GM19324 (cell line): ENCODE data around the gene OLFML1.
"Not testable (repeated sequence)": the region's sequence is repeated elsewhere in the genome, so short reads cannot be mapped to it uniquely, and the experiment has no call there.

Experiments used
- ATAC-seq: cut with Tn5 transposase; IDR thresholded peaks from one replicate; pipeline ENCODE4 v1.9.1; 2021; ENCODE audit warnings: mild to moderate bottlenecking, moderate library complexity; ENCODE audit not compliant: unreplicated experiment, low FRiP score

OLFML1 gene

DNA sequence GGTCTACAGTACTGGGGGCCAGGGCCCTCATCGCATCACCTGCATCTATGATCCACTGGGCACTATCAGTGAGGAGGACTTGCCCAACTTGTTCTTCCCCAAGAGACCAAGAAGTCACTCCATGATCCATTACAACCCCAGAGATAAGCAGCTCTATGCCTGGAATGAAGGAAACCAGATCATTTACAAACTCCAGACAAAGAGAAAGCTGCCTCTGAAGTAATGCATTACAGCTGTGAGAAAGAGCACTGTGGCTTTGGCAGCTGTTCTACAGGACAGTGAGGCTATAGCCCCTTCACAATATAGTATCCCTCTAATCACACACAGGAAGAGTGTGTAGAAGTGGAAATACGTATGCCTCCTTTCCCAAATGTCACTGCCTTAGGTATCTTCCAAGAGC, 24.7 kb downstream of the OLFML1 start:
- ATAC-seq = no peak

DNA sequence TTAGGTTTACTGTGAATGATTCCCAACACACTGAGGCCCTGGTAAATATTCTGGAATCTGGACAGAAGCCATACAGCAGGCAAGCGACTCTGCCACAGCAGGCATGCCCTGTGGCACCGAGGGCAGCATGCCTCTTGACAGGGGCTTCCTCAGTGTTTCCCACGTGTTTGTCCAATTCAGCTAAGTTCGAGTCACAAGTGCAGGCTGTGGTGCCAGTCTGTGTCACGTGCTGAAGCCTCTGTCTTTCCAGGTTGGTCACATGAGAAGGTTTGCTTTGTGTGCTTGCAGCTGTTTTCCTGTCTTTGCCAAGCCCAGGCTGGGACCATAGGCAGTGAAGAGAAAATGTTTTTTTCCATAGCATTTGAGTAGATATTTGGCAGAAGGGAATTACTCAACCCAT, 26.1 kb downstream of the OLFML1 start:
- no peak for ATAC-seq

DNA sequence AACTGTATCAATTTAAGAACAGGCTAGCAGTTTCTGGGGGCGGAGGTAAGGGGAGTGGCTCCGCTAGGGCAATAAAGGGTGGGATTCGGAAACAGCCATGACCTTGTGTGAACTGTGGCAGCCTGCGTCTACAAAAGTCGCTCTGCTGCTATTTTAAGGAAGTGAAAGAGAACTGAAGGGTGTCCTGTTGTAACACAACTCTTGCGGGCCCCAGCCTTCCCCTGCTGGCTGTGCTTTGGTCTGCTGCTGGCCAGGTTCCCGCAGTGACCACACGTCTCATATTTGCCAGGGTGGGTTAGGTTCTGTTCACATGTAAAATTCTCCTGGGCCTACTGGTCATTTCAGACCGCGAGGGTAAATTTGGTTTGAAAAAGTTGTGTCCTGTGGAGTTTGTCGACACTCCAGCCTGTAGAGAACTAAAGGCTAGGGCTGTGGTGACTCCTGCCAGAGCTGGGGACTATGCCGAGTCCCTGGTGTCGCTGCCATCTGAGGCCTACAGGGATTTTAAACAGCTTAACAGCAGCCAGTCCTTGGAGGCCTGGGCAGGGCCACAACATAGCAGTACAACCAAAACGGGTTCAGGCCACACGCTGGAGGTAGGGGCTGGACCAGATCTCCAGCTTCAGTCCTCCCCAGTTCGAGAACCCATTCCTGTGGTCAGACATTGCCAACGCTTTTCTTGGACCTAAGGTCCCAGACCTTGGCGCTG, 27.4 kb downstream of the OLFML1 start:
- ATAC-seq = peak; percentile 59

DNA sequence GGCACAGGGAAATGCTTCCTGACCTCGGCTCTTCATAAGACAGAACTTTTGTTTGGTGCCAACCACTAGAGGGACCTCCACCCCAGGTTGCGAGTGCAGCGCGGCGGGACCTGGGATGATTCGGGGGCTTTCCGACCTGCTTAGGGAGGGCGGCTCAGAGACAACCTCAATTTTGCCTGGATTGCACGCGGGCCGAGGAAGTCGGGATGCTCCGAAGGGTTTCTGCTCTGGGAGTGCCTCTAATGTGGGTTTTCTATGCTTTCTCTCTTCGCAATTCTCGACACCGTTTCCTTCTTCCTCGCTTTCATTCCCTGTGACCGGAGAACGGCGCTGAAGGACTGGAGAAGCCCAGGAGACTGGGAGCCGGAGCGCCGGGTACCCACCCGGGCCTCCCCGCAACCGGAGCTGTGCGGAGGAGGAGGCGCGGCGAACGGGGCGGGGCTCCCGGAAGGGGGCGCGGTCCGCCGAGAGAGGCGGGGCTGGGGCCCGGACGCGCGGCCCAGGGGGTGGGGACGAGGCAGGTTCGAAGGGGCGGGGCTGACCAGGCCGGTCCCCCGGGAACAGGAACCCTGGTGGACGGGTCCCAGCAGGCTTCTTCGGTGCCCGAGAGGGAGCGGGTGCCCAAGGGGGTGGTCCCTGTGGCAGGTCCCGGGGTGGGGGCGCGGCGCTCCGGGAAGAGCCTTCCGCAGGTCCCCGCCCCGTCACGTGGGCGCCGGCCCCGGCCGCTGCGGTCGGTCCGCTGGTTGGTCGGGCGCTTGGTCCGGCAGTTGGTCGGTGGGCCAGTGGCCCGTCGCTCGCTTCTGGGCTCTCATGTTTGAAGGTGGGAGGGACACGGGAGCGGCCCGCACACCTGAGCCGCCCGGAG, 28.2 kb downstream of the OLFML1 start, which contains the start of gene PPFIBP2:
PPFIBP2 (plus strand) TSS at position 766 of the 865 bp plus-strand sequence. CDS start 35,477 bp downstream, outside the sequence.
- peak; percentile 86 for ATAC-seq

DNA sequence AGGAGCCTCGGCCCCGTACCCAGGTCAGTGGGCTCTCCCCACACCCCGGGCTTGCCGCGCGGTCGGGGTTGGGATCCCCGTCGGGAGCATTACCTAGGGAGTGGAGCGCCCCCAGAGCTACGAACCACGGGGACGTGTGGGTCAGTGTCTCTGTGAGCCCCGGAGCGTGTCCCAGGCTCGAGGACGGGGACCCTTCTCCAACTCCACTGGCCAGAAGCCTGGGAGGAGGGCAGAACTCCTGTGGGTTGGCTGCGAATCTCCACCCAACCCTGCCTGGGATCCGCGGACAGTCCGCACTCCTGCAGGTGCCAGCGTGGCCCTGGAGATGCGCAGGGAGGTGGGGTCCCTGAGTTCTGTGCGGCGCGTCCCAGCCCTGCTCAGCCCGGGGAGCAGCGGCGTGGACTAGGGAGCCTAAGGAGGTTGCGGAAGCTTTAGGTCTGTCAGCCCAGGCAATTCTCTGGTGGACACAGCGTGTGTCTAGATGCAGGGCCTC, 28.8 kb downstream of the OLFML1 start:
- ATAC-seq = peak; percentile 12

DNA sequence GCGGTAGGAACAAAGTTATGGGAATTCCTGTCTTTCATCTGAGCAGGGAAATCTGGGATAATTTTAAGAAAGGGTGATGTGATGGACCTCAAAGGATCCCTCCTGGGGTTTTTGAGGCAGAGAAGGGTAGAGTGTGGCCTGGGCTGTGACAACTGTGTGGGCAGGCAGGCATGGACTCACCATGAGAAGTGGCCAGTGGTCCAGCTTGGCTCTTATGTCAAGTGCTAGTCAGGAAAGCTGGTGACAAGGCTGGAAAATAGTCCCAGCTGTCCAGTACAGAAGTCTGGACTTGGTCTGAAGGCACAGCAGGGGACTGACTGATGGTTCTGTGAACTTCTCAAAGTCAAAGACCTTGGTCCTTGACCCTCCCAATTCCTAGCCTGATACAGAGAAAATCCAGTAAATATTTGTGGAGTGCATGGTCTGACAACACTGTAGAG, 30.2 kb downstream of the OLFML1 start:
- no peak for ATAC-seq

DNA sequence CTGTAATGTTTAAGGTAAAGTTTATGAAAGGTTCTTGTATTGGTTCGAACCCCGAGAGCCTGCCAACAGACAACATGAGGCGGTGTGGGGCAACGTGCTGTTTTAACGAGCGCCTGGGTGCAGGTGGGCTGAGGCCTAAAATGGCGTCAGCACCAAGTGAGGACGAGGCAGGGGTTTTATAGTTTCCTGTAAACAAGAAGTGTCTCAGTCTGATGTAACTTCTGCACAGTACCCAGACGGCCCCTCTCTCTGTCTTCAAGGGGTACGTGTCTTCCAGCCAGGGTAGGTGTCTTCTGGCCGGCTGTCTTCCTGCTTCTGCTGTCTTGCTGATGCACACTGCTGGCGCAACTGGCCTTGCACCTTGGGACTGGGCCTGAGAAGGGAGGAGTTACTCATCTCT, 31.2 kb downstream of the OLFML1 start:
- ATAC-seq = no peak

DNA sequence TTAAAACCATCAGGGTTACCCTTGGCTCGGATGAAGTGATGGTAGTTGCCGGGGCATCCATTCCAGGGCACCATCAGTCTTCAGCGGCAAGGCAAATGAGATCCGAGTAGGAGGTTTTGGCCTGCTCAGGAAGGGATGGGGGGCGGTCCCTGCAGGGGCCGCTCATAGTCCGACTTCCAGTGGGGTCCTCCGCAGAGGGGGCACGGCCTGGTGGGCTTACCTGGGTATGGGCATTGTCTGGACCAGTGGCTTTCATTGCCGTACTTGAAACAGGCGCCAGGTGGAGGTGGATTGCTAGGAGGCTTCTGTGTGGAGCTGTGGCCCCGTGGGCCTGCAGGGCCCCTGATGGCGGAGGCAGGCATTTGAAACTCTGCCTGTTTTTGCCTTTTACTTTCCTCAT, 32.4 kb downstream of the OLFML1 start:
- not testable (repeated sequence) for ATAC-seq

DNA sequence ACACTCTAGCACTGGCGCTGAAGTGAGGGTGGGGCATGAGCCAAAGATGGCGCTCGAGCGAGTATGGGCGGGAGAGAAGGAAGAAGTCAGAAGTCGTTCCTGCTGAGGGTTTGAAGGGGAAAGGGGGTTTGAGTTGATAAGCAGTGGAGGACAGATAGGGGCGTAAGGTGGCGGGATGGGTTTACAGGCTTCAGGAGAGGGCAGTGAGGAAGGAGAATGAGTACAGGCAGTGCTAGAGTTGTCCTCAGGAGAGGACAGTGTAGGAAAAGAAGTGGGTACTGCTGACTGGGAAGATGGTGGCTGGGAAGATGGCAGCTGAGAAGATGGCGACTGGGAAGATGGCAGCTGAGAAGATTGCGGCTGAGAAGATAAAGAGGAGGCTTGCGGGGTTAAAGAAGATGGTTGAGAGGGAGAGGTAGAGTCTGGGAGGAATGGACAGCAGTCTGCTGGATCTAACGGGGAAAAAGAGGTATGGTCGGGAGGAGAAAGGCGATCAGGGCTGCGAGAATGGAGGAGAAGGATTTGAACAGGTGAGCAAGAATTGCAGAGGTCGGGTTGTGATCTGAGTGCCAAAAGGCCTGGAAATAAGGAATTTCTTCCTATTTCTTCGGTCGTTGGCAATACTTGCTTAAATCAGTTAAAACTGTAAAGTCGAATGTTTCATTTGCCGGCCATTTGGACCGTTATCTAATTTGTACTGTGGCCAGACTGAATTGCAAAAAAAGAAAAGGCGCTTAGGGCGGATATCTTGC, 33.7 kb downstream of the OLFML1 start:
- ATAC-seq = no peak

DNA sequence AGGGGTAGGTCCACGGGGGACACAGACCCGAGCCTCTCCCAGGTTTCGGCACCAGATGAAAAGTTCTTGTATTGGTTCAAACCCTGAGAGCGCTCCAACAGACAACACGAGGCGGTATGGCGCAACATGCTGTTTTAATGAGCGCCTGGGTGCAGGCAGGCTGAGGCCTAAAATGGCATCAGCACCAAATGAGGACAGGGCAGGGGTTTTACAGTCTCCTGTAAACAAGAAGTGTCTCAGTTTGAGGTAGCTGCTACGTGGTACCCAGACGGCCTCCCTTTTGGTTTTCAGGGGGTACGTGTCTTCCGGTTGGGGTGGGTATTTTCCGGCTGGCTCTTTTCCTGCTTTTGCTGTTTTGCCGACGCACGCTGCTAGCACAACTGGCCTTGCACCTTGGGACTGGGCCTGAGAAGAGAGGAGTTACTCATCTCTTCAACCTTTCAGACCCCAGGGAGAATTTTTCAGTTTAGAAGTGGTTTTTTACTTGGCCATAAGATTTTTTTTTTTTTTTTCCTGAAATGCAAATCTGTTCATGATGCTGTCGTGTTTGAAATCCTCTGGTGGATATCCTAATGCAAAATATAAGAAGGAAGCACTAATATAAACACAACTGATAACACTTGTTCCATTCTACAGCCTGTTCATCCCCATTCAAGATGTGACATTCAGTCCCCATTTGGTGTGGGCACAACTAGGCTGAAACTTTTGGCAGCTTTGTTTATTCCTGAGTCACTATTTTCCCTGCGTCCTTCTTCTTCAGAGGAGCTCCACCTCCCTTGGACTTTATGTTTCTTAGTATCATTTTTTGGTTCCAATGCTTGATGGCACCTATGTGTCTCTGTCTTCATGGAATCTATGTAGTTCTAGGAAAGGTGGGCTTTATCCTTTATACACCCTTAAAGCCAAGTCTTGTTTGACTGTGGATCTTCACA, 35.0 kb downstream of the OLFML1 start:
- peak; percentile 36 for ATAC-seq

DNA sequence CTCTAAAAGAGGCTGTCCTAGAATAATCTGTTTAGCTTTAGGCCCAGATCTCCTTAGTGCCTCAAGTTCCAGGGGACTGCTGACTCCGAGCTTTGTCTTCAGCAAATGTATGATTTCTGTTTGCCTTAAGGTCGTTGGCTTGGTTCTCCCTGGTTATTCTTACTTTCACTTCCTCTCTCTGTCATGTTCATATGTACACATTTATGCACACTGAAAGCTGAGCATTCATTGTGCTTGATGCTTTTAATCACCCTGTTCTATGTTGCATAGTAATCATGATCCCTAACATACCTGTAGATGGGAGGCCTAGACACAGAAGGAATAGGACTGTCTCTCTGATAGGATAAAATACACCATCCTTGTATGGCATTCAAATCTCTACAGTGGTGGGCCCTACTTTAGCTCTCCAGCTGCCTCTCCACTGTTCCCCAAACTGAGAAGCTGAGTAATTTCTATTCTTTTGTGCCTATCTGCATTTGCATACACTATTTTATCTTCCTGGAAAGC, 35.7 kb downstream of the OLFML1 start:
- ATAC-seq = peak; percentile 85

DNA sequence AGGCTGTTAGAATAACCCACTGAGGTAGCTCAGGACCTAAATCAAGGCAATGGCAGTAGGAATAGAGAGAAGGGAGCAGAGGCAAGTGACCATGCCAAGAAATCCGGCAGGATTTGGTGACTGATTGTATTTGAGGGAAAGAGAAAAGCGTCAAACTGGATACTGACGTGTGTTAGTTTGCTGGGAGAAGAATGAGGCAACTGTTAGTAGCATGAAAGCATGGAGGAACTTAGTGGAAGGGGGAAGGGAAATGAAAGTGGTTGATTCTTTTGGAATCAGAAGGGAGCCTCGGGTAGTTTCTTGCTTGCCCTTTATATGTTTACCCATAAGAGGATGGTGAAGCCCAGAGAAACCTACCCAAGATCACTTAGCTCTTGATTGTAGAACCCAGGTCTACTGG, 36.8 kb downstream of the OLFML1 start:
- ATAC-seq = no peak

DNA sequence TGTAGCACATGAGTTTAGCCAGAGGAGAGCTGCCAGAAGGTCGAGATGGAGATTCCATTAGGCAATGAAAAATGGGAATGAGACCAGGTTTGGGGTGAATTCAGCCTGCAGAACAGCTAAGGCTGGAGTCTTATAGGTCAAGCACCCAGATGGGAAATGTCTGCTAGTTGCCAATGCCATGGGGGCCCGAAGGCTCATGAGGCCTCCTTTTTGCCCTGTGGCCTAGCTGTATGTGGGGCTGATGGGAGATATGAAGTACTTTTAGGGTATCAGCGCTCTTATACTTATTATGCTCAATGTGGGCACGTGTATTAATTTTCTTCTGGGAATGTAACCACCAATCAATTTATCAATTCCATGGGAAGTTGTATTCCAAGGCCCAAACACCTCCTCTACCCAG, 37.2 kb downstream of the OLFML1 start:
- no peak for ATAC-seq

DNA sequence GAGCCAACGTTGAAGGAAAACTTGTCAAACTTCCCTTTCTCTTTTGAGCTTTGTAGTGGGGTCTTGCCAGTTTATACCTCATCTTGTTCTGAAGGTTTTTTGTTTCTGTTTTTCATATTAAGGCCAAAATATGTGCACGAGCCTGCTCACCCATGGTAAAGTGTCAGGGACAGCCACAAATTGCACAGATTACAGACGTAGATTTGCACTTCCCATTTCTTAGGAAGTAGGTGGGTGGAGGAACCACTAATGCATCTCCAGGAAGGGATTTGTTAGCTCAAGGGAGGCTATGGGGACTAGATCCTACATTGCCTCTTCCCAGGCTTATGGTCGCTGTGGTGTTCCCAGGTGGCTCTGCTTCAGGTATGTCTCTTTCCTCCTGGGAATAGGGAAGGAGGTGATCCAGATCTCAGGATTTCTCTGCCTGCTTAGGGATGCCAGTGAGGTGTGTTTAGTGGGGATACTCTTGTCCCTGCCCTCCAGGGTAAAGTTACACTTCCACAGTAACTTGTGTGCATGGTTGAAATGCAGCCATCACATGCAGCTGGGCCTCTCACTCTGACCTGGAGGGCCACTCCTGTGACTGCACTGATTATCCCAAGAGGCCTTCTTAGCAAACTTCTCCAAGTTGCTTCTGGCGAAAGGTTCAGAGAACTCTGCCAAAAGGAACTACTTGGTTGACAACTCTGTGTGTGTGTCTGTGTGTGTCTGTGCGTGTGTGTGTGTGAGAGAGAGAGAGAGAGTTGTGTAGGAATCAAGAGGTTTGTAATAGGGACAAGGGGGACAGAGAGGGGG, 38.3 kb downstream of the OLFML1 start:
- no peak for ATAC-seq

DNA sequence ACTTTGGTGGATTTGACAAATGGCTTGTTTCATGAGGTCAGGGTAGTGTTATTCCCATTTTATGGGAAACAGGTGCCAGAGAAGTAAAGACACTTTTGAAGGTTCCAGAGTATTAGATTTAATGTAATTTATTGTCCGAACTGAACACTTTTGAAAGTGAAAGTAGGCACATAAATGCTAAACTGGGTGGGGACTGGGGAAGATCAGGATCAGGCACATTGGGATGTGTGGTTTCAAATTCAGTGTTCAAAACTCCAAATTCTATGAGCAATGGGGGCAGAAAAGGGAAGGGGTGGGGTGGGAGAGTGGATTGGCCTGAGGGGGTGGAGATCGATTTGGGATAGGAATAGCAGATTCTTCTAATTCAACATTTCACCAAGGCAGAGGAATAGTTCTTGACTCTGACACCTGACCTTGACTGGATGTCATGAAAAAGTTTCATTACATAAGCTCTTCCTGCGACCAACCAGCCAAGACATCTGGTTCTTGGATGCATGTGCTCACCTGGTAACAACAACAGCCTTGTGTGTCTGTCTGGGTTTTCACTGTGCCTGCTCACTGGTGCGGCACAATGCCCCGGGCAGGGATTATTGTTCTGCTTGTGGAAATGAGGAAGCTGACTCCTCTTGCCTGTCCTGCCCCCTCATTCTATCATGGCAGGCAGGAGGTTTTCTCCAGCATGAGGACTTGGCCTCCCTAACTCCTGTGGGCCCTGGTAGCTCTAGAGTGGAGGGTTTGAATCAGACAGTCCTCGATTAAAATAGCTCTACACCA, 39.3 kb downstream of the OLFML1 start:
- no peak for ATAC-seq

DNA sequence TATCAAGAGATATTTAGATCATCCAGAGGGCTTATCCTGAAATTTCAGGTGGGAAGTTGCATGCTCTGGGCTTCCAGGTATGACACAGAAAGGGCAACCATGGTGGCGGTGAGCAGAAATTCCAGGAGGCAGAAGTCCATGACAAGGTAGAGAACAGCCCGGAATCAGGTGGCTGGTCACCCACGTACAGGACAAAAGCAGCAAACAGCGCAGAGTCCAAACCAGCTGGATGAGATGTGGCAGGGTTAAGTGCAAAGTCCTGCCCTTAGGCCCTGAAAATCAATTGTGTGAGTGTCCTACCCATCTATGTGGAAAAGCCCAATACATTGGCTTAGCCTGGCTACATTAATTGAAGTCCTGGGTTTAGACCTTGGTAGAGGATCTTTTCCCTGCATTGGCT, 40.1 kb downstream of the OLFML1 start:
- ATAC-seq = no peak

DNA sequence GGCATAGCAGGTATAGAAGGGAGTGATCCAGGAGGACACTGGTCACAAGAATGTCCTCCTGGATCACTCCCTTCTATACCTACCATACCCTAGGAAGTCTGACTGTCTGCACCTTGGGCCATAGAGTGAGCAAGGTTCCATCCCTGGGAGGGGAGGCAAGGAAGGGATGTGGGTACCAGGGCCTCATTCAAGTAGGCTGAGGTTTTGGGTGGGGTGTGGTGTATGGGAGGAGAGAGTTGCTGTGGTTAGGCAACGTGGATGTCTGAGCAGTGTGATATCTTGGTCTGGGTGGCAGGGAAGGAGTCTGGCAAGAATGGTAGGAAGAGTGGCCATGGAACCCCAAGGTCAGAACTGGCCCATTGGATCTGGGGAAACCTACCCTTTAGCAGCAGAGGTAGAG, 41.7 kb downstream of the OLFML1 start:
- no peak for ATAC-seq

DNA sequence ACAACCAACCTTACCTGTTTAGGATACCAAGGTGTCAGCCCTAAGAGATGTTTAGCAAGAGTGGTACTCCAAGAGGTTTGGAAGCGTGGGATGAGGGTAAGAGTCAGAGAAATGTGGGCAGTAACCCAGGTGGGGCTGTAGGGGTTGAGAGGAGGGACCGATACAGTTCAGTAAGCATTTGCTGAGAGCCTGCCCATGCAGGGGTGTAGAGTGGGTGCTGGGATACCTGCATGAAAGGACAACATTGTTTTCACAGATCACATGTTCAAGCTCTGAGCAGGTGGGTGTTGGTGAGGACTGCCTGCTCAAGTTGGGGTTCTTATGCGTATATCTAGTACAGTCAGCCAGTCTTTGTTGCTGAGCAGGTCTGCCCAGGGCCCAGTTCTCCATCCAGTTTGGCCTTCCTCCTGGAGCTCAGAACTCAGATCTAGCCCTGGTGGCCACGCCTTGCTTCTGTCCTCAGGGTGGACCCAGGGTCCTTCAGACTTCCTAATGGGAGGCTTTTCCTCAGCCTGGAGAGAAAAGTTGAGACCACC, 43.3 kb downstream of the OLFML1 start:
- no peak for ATAC-seq
